Measurements from ENCODE around the gene SEL1L2. TPM values are rescaled to one million over a fixed set of nuclear protein-coding genes. Genes with fewer than 3 reads are reported as not detected.

SEL1L2 gene
- total RNA-seq, result not detected in 2 replicates

GRCh38 chr20:13990465-13990864 lies at the start of gene SEL1L2:
Gene SEL1L2, minus strand, starts transcription at chr20:13990614. Its CDS starts 80 bp downstream, at chr20:13990534.

GRCh38 chr20:13995086-13995665 lies 4.8 kb upstream of the SEL1L2 start, which contains the start of gene MACROD2:
Gene MACROD2, plus strand, starts transcription at chr20:13995516.

Other genes with a start within 250 kb of the SEL1L2 start
- 4.3 and 4.8 TPM in 2 replicates for gene ESF1, start 205.7 kb downstream of the SEL1L2 start, total RNA-seq
- gene NDUFAF5, start 205.6 kb downstream of the SEL1L2 start, total RNA-seq, result 9.9 and 20.8 TPM in 2 replicates
- 0.39 and 0.96 TPM in 2 replicates for gene MACROD2, start 4.9 kb upstream of the SEL1L2 start, total RNA-seq

Measured in epithelial cell of alveolus of lung (primary cell).